C4-2B (cell line): ENCODE measurements around the gene PAIP2.

Experiments
- CTCF ChIP-seq: fragments of 450-650 bp; conservative IDR thresholded peaks from 2 replicates; pipeline ENCODE4 v1.5.1; 2017; ENCODE audit warnings: mild to moderate bottlenecking
- ZFX ChIP-seq: fragments of 450-650 bp; IDR thresholded peaks from 2 replicates; pipeline ENCODE4 v1.6.1; 2017

GRCh38 chr5:139383275-139383992, 41.8 kb downstream of the PAIP2 start, which contains the start of gene SLC23A1:
- TF ChIP-seq CTCF (no peak), ZFX (no peak)
